Measurements from ENCODE around the gene SESN1.

- TF ChIP-seq ESRRA (IDR thresholded peaks at IDR 0.05; ENCODE audit: borderline replicate concordance, low read length) = no peak
- TF ChIP-seq REST (IDR thresholded peaks at IDR 0.05) = no peak
- TF ChIP-seq JUN (IDR thresholded peaks at IDR 0.05) = no peak
Observed at GRCh38 chr6:109059571-109060021, 35.0 kb downstream of the SESN1 start.
